Measurements from ENCODE around the gene AIG1.
"Not testable (repeated sequence)": the region's sequence is repeated elsewhere in the genome, so short reads cannot be mapped to it uniquely, and the experiment has no call there.

Gene AIG1

GRCh38 chr6:143337201-143337949, 276.7 kb downstream of the AIG1 start:
- TF ChIP-seq CTBP1 (IDR thresholded peaks at IDR 0.05; ENCODE audit: borderline replicate concordance), result no peak
- TF ChIP-seq ZNF384 (IDR thresholded peaks at IDR 0.05), result no peak
- no peak for TF ChIP-seq SP1 (IDR thresholded peaks at IDR 0.05)
- TF ChIP-seq FOXA1 (IDR thresholded peaks at IDR 0.05), result no peak
- no peak for TF ChIP-seq HDGF (IDR thresholded peaks at IDR 0.05; ENCODE audit: borderline replicate concordance)
- no peak for TF ChIP-seq LEF1 (IDR thresholded peaks at IDR 0.05; ENCODE audit: borderline replicate concordance)
- TF ChIP-seq TARDBP (IDR thresholded peaks at IDR 0.05), result no peak
- no peak for TF ChIP-seq NFRKB (IDR thresholded peaks at IDR 0.05)
- no peak for TF ChIP-seq FOXK2 (IDR thresholded peaks at IDR 0.05)
- no peak for TF ChIP-seq ELF4 (IDR thresholded peaks at IDR 0.05)
- no peak for TF ChIP-seq BHLHE40 (IDR thresholded peaks at IDR 0.05; ENCODE audit: borderline replicate concordance)
- TF ChIP-seq FOXM1 (IDR thresholded peaks at IDR 0.05; ENCODE audit: borderline replicate concordance), result no peak
- TF ChIP-seq L3MBTL2 (conservative IDR thresholded peaks at IDR 0.05), result no peak
- TF ChIP-seq, protein P1, sequence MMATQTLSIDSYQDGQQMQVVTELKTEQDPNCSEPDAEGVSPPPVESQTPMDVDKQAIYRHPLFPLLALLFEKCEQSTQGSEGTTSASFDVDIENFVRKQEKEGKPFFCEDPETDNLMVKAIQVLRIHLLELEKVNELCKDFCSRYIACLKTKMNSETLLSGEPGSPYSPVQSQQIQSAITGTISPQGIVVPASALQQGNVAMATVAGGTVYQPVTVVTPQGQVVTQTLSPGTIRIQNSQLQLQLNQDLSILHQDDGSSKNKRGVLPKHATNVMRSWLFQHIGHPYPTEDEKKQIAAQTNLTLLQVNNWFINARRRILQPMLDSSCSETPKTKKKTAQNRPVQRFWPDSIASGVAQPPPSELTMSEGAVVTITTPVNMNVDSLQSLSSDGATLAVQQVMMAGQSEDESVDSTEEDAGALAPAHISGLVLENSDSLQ (IDR thresholded peaks at IDR 0.05), result no peak
- no peak for TF ChIP-seq SUZ12 (IDR thresholded peaks at IDR 0.05)
- ChIA-PET CTCF (interaction anchor here (0.9 to 1.2 kb wide), 3 partner anchors 11 to 59 kb away, joined by 3 to 4 read pairs (median 4); no protein-coding TSS in a partner anchor), POLR2A (no interaction called here)
- peak; percentile 56 for DNase-seq (ENCODE audit: extremely low spot score)

DNA sequence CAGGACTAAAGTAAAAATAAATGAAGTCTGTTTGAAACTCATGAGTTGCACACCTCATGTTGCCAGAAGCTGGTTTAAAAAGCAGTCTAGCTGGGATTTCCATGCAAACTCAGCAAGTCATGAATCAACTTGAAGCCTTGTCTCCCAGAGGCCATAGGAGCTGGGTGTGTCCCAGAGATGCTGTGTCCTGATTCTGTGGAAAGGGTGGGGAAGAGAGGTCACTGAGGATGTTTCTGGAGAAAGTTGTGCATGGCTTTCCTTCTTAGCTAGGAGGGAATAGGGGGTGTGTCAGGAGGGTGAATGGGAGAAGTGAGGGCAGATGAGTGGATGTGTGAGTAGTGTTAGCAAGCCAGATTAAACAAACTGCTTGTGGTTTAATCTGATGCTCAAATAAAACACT, 278.5 kb downstream of the AIG1 start:
- DNase-seq (ENCODE audit: extremely low spot score), result no peak
- CTCF ChIA-PET, result interaction anchor here (0.6 to 0.7 kb wide), 2 partner anchors 9 to 637 kb away, joined by 3 to 10 read pairs; no protein-coding TSS in a partner anchor
- no peak for TF ChIP-seq ARNT (IDR thresholded peaks at IDR 0.05)
- TF ChIP-seq FOXK2 (IDR thresholded peaks at IDR 0.05), result no peak
- no peak for TF ChIP-seq BHLHE40 (IDR thresholded peaks at IDR 0.05; ENCODE audit: borderline replicate concordance)
- TF ChIP-seq, protein P1 (IDR thresholded peaks at IDR 0.05), result no peak
- no peak for TF ChIP-seq ZNF384 (IDR thresholded peaks at IDR 0.05)
- TF ChIP-seq SP1 (IDR thresholded peaks at IDR 0.05), result no peak
- no peak for TF ChIP-seq LEF1 (IDR thresholded peaks at IDR 0.05; ENCODE audit: borderline replicate concordance)
- no peak for TF ChIP-seq SUZ12 (IDR thresholded peaks at IDR 0.05)
- no peak for TF ChIP-seq ELF4 (IDR thresholded peaks at IDR 0.05)
- no peak for TF ChIP-seq FOXA1 (IDR thresholded peaks at IDR 0.05)
- TF ChIP-seq TARDBP (IDR thresholded peaks at IDR 0.05), result no peak
- no peak for TF ChIP-seq CTBP1 (IDR thresholded peaks at IDR 0.05; ENCODE audit: borderline replicate concordance)
- TF ChIP-seq HDGF (IDR thresholded peaks at IDR 0.05; ENCODE audit: borderline replicate concordance), result no peak
- TF ChIP-seq FOXM1 (IDR thresholded peaks at IDR 0.05; ENCODE audit: borderline replicate concordance), result no peak
- TF ChIP-seq NFRKB (IDR thresholded peaks at IDR 0.05), result no peak
- no peak for TF ChIP-seq L3MBTL2 (conservative IDR thresholded peaks at IDR 0.05)
- POLR2A ChIA-PET, result no interaction called here

- POLR2A ChIA-PET, result not testable (repeated sequence)
Measured at GRCh38 chr6:143345477-143345876, 284.8 kb downstream of the AIG1 start.

DNA sequence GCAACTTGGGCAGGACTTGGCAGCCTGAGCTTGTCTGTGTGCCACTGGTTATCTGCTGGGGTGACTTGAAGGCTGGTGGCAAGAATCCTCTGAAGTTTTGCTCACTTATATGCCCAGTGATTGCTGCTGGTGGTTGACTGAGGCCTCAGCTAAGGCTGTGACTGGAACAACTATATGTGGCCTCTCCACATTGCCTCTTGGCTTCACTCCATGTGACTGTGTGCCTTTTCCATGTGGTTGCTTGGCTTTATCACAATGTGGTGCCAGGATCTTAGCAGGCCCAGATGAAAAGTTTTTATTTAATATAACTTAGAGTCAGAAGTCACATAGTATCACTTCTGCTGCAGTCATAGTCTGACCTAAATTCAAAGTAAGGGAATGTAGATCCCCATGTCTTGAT, 285.3 kb downstream of the AIG1 start:
- POLR2A ChIA-PET, result no interaction called here
- CTCF ChIA-PET, result no interaction called here
- no peak for DNase-seq (ENCODE audit: extremely low spot score)
- TF ChIP-seq SP1 (IDR thresholded peaks at IDR 0.05) (no peak), L3MBTL2 (conservative IDR thresholded peaks at IDR 0.05) (no peak), FOXA1 (IDR thresholded peaks at IDR 0.05) (no peak)

More at GRCh38 chr6:143345477-143345876, 284.8 kb downstream of the AIG1 start:
- CTCF ChIA-PET; DNase-seq (ENCODE audit: extremely low spot score): not testable (repeated sequence)

DNA sequence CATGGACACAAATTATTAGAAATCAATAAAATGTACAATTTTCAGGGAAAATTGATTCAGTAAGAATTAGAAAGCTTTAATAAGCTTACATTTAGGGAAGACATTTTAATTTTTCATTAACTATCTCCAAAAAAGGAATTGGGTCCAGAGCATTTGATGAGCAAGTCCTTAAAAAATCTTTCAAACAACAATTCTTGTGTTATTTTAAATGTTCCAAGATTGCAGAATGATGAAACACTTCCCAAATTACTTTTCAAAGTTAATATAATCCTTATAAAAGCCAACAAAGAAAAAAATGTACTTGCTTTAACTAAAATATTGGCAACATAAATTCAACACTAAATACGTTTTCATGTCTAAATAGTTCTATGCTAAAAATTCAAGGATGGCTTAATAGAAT, 287.8 kb downstream of the AIG1 start:
- DNase-seq (ENCODE audit: extremely low spot score), result no peak
- ChIA-PET CTCF (interaction anchor here (0.7 kb wide), 1 partner anchor 10 kb away, joined by 3 read pairs; no protein-coding TSS in a partner anchor), POLR2A (no interaction called here)
- TF ChIP-seq FOXA1 (IDR thresholded peaks at IDR 0.05) (no peak), TARDBP (IDR thresholded peaks at IDR 0.05) (no peak), NFRKB (IDR thresholded peaks at IDR 0.05) (no peak), FOXK2 (IDR thresholded peaks at IDR 0.05) (no peak), ARNT (IDR thresholded peaks at IDR 0.05) (no peak), BHLHE40 (IDR thresholded peaks at IDR 0.05; ENCODE audit: borderline replicate concordance) (no peak), ELF4 (IDR thresholded peaks at IDR 0.05) (no peak)
- TF ChIP-seq, protein P1 (IDR thresholded peaks at IDR 0.05), result no peak

DNA sequence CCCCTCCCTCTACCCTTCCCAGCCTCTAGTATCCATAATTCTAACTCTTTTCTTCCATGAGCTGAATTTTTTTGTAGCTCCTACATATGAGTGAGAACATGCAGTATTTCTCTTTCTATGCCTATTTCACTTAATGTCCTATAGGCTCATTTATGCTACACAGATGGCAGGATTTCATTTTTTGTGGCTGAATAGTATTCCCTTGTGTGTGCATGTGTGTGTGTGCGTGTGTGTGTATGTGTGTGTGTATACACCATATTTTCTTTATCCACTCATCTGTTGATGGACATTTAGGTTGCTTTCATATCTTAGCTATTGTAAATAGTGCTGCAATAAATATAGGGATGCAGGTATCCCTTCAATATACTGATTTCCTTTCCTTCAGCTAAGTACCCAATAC, 288.8 kb downstream of the AIG1 start:
- no peak for DNase-seq (ENCODE audit: extremely low spot score)
- TF ChIP-seq ARNT (IDR thresholded peaks at IDR 0.05) (no peak), SP1 (IDR thresholded peaks at IDR 0.05) (no peak), BHLHE40 (IDR thresholded peaks at IDR 0.05; ENCODE audit: borderline replicate concordance) (no peak), HDGF (IDR thresholded peaks at IDR 0.05; ENCODE audit: borderline replicate concordance) (no peak), ELF4 (IDR thresholded peaks at IDR 0.05) (no peak), NFRKB (IDR thresholded peaks at IDR 0.05) (no peak), LEF1 (IDR thresholded peaks at IDR 0.05; ENCODE audit: borderline replicate concordance) (no peak), FOXA1 (IDR thresholded peaks at IDR 0.05) (no peak), SUZ12 (IDR thresholded peaks at IDR 0.05) (no peak), CTBP1 (IDR thresholded peaks at IDR 0.05; ENCODE audit: borderline replicate concordance) (no peak), L3MBTL2 (conservative IDR thresholded peaks at IDR 0.05) (no peak), TARDBP (IDR thresholded peaks at IDR 0.05) (no peak), FOXM1 (IDR thresholded peaks at IDR 0.05; ENCODE audit: borderline replicate concordance) (no peak), ZNF384 (IDR thresholded peaks at IDR 0.05) (no peak), FOXK2 (IDR thresholded peaks at IDR 0.05) (no peak)
- TF ChIP-seq, protein P1 (IDR thresholded peaks at IDR 0.05), result no peak
- POLR2A ChIA-PET, result no interaction called here
- CTCF ChIA-PET, result no interaction called here
